Retina (tissue), 1 donor: ENCODE measurements around the gene CD80.

Experiments used
- DNase-seq: peaks from one replicate; pipeline ENCODE4 v3.0.0-alpha.2; 2016

CD80 gene

GRCh38 chr3:119492128-119492527 lies 67.3 kb downstream of the CD80 start:
- no peak for DNase-seq

- no peak for DNase-seq
Observed at GRCh38 chr3:119490153-119490552, 69.3 kb downstream of the CD80 start.

GRCh38 chr3:119485563-119485962 lies 73.9 kb downstream of the CD80 start:
- no peak for DNase-seq

DNA sequence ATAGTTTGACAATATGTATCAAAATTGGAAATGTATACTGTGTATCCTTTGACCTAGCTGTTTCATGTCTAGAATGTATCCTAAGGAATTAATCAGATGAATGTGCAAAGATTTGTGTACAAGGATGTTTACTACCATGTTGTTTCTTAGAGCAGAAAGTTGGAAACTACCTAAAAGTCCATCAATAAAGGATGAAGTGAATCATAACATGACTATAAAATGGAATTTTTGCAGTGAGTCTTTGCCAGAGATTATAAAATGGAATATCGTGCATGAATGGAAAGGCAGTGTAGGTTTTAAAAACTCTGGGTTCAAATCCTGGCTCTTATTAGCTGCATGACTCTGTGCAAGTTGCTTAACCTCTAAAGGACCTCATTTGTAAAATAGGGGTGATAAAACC lies 76.3 kb downstream of the CD80 start:
- no peak for DNase-seq

- no peak for DNase-seq
Observed at GRCh38 chr3:119481079-119481478, 78.3 kb downstream of the CD80 start.
